NB4 (cell line): Measurements from ENCODE around the gene TEKT5.
"Not testable (repeated sequence)": the region's sequence is repeated elsewhere in the genome, so short reads cannot be mapped to it uniquely, and the experiment has no call there.

Source experiments
- DNase-seq: peaks from one replicate; pipeline ENCODE4 v3.0.0; 2010; ENCODE audit warnings: low read depth
- H3K4me3 ChIP-seq: one replicate; pipeline ENCODE4 v1.5.1; 2011; ENCODE audit warnings: mild to moderate bottlenecking, low read depth, low read length, moderate library complexity
- MAX ChIP-seq: IDR thresholded peaks from 2 replicates; pipeline ENCODE4 v1.6.1; 2011; ENCODE audit warnings: low read depth, low read length
- MYC ChIP-seq: IDR thresholded peaks from 2 replicates; pipeline ENCODE4 v1.6.1; 2011; ENCODE audit warnings: low read depth, low read length
- POLR2A ChIP-seq: IDR thresholded peaks from 2 replicates; pipeline ENCODE4 v1.6.1; 2011; ENCODE audit warnings: mild to moderate bottlenecking; ENCODE audit not compliant: insufficient read length; ENCODE audit errors: extremely low read depth
- TF ChIP-seq, protein P1 (sequence below): IDR thresholded peaks from one replicate; pipeline ENCODE4 v1.5.1; 2012; ENCODE audit warnings: low read depth, low read length

The TEKT5 gene

DNA sequence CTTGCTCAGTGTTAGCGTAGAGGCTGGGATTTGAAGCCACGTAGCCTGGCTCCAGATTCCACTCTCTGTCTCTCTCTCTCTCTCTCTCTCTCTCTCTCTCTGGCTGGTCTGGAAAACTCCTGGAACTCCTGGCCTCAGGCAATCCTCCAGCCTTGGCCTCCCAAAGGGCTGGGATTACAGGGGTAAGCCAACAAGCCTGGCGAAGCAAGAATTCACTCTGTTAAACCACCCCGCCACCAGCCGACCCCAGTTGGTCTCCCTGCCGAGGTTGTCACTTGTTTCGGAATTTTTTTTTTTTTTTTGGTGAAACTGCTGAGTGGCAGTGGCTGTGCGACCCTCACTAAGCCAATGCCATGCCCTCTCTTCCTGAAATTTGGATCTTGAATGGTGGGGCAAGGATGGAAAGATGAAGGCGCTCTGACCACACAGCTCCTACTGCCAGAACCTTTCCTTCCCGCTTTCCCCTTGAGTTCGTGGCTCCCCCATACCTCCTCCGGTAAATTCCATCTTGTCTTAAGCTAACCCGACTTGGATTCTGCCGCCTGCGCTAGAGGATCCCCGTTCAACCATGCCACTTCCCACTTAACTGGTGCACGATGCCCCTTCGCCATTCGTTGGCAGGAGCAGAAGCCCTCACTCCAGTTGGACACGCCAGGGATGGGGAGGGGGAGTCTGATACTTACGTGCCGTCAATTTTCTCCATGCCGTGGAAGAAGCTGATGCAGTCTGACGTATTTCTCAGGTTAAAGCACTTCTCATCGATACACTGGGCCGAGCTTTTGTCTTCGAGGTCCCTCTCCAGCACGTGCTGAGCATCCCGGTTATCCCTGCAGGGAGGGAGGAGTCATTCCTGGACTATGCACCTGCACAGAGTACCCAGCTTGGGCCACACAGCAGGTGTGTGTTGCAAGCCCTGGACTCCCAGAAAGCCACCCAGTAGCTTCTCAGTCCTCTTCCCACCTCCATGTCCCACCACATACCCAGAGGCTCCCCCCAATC, 13.1 kb downstream of the TEKT5 start:
- DNase-seq, result no peak
- TF ChIP-seq, protein P1, sequence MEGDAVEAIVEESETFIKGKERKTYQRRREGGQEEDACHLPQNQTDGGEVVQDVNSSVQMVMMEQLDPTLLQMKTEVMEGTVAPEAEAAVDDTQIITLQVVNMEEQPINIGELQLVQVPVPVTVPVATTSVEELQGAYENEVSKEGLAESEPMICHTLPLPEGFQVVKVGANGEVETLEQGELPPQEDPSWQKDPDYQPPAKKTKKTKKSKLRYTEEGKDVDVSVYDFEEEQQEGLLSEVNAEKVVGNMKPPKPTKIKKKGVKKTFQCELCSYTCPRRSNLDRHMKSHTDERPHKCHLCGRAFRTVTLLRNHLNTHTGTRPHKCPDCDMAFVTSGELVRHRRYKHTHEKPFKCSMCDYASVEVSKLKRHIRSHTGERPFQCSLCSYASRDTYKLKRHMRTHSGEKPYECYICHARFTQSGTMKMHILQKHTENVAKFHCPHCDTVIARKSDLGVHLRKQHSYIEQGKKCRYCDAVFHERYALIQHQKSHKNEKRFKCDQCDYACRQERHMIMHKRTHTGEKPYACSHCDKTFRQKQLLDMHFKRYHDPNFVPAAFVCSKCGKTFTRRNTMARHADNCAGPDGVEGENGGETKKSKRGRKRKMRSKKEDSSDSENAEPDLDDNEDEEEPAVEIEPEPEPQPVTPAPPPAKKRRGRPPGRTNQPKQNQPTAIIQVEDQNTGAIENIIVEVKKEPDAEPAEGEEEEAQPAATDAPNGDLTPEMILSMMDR, result no peak
- TF ChIP-seq POLR2A (no peak), MYC (no peak), MAX (no peak)
- no peak overlapping the region for H3K4me3 ChIP-seq

DNA sequence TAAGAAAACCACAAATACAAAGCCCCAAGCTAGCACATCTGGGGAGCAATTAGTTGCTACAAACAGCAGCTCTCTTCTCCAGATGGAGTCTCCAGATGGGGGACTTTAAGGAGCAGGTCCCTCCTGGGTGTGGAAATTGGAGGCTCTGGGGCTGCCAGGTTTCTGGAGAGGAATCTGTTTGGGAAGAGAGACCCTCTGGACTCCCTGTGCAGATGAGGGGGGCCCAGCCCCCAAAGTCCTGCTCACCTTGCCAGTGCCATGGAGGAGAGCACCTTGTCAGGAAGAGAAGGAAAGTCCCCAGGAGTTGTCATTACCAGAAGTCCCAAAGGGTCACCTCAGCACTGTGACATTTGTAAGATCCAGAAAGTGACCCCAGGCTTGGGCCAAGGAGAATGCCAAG, 14.8 kb downstream of the TEKT5 start:
- H3K4me3 ChIP-seq, result no peak overlapping the region
- DNase-seq, result no peak
- TF ChIP-seq MAX (no peak), POLR2A (no peak), MYC (no peak)
- TF ChIP-seq, protein P1, result no peak

- not testable (repeated sequence) for H3K4me3 ChIP-seq
Measured at GRCh38 chr16:10679441-10679840, 15.3 kb downstream of the TEKT5 start.

DNA sequence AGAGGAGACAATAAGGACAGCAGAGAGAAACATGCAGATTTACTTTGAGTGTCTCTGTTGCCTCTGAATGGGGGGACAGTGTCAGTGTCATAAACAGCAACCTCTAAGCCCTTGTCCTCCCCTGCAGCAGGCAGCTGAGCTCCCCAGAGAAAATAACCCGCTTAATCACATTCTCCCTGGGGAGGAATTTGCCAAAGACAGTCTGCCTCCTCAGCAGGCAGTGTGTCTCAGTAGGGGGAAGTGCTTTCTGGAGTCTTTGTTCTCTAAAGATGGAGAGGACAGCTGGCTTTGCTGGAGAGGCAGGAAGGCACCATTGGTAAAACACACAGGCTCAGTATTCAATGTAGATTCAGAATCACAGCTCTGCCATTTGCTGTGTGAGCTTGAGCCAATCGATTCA, 16.1 kb downstream of the TEKT5 start:
- no peak overlapping the region for H3K4me3 ChIP-seq
- DNase-seq, result peak; percentile 87
- TF ChIP-seq MAX (no peak), MYC (no peak), POLR2A (no peak)
- TF ChIP-seq, protein P1, result no peak

More at GRCh38 chr16:10679441-10679840, 15.3 kb downstream of the TEKT5 start:
- DNase-seq, result not testable (repeated sequence)

GRCh38 chr16:10676284-10676683, 18.4 kb downstream of the TEKT5 start:
- DNase-seq, result no peak
- no peak overlapping the region for H3K4me3 ChIP-seq
- TF ChIP-seq POLR2A, result no peak
- TF ChIP-seq MAX, result no peak
- TF ChIP-seq, protein P1, result no peak
- no peak for TF ChIP-seq MYC

DNA sequence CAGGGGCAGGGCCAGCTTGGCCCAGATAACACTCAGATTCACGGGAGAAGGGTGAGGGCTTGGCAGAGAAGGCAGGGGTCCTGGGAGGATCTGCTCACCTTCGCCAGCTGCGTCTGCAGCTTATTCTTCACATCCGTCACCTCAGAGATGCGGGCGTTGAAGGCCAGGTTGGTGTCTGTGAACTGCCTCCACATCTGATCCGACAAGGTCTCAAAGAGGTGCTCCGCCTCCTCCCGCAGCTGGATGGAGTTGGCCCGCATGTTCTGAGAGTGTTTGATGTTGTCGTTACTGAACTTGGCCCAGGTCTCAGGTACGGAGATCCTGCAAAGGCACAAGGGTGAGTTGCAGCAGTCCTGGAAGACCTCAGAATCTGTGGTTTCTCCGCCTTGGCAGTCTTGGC, 18.9 kb downstream of the TEKT5 start:
- H3K4me3 ChIP-seq, result no peak overlapping the region
- TF ChIP-seq MYC (no peak), POLR2A (no peak), MAX (no peak)
- TF ChIP-seq, protein P1, result no peak
- DNase-seq, result no peak
